VCaP (cell line): ENCODE results near the gene ADD3.

Experiments used
- H3K27ac ChIP-seq: fragments of 450-650 bp; 2 replicates; pipeline ENCODE4 v1.5.1; 2017
- TF ChIP-seq, protein P1 (sequence below): fragments of 450-650 bp; conservative IDR thresholded peaks from 2 replicates; pipeline ENCODE4 v1.5.1; 2017; ENCODE audit warnings: mild to moderate bottlenecking, moderate library complexity

The ADD3 gene

DNA sequence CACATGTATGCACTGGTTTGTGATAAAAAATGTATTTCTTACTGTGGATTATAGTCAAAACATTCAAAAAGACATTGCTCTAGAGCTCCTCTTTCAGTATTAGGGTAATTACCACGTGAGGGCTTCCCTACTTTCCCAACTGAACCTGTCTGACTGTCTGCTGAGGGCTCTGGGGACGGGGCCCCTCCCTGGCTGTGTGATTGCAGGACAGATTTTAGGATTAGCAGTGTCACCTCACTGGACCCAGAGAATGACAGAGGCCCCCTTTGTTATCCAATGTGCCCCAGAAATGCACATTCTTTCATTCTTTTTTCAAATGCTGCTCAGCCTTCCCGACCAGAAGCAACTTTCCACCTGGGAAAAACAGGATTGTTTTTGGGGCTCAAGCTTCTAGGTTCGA is 156.1 kb downstream of the ADD3 start:
- H3K27ac ChIP-seq, result no peak overlapping the region
- TF ChIP-seq, protein P1, sequence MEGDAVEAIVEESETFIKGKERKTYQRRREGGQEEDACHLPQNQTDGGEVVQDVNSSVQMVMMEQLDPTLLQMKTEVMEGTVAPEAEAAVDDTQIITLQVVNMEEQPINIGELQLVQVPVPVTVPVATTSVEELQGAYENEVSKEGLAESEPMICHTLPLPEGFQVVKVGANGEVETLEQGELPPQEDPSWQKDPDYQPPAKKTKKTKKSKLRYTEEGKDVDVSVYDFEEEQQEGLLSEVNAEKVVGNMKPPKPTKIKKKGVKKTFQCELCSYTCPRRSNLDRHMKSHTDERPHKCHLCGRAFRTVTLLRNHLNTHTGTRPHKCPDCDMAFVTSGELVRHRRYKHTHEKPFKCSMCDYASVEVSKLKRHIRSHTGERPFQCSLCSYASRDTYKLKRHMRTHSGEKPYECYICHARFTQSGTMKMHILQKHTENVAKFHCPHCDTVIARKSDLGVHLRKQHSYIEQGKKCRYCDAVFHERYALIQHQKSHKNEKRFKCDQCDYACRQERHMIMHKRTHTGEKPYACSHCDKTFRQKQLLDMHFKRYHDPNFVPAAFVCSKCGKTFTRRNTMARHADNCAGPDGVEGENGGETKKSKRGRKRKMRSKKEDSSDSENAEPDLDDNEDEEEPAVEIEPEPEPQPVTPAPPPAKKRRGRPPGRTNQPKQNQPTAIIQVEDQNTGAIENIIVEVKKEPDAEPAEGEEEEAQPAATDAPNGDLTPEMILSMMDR, result no peak

DNA sequence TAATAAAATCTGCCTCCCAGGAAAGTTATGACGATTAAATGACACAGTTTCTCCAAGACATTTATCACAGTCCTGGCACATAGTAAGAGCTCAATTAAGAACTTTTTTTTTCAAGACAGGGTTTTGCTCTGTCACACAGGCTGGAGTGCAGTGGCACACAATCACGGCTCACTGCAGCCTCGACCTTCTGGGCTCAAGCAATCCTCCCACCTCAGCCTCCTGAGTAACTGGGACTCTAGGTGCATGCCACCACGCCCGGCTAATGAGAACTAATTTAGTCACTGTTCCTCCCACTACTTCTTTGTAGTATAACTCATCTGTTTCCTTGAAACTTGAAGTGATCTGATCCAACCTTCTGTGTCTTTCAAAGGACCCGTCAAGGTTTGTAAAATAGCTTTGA is 157.5 kb downstream of the ADD3 start:
- TF ChIP-seq, protein P1, result no peak

DNA sequence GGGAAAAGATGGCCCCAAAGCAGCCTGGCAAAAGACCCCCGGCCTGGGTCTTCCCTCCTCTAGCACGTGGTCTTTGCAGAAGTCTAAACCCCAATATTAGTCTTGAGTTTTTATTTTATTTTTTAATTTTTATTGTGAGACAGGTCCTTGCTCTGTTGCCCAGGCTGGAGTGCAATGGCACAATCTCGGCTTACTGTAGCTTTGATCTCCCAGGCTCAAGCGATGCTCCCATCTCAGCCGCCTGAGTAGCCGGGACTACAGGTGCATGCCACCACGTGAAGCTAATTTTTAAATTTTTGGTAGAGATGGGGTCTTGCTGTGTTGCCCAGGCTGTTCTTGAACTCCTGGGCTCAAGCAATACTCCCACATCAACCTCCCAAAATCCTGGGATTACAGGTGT is 159.4 kb downstream of the ADD3 start:
- TF ChIP-seq, protein P1, result no peak
- no peak overlapping the region for H3K27ac ChIP-seq

More for the DNA sequence above, 157.5 kb downstream of the ADD3 start:
- H3K27ac ChIP-seq, result no peak overlapping the region

DNA sequence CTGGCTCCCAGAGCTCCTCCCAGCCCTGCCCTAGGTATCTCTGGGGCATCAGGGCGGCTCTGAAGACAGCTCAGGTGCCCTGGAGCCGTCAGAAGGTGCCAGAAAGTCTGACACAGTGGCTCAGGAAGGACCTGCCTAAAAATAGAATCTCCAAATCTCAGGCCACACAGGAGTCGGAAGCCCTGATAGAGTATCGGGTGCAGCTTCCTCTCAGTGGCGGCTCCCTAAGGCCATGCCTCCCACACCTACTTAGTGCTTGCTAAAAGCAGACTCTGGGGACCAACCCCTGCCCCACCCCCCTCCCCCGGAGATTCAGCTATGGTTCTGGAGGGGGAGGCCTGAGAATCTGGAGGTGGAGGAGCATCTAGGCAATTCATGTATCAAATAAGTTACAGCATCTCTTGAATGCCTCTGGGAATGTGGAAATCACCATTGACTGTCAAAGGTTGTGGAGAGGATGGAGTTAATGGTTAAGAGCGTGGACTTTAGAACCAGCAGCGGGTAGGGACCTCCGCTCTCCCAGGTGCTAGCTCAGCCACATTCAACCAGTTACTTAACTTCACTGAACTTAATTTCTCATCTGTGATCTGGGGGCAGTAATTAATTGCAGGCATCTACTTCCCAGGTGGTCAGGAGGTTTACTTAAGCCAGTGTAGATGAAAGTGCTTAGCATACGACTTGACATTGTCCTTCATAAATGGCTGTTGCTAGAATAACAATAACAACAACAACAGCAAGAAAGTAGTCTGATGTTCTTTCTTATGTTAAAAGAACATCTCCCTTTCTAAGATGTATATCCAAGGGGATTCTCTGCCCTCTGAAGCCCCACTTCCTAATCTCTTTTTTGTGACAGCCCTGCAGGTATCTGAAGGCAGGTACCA is 161.1 kb downstream of the ADD3 start:
- TF ChIP-seq, protein P1, result no peak
- H3K27ac ChIP-seq, result no peak overlapping the region

DNA sequence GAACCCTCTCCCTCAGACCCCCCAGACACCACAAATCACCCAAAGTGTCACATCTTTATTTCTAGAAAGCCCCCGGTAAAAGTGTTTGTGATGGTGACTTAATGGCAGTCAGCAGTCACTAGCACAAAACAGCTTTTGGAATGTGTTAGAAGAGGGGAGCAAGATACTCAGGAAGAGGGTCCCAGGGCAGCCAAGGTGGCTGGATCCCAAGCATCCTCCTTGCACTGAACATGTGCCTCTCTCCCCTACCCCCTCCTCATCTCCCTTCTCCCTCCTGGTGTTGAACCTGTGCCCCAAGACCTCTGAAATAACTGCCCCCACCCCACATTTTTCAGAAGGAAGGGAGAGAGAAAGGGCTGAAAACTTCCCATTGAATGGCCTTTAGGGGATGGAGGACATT is 161.8 kb downstream of the ADD3 start:
- H3K27ac ChIP-seq, result no peak overlapping the region
- TF ChIP-seq, protein P1, result no peak

DNA sequence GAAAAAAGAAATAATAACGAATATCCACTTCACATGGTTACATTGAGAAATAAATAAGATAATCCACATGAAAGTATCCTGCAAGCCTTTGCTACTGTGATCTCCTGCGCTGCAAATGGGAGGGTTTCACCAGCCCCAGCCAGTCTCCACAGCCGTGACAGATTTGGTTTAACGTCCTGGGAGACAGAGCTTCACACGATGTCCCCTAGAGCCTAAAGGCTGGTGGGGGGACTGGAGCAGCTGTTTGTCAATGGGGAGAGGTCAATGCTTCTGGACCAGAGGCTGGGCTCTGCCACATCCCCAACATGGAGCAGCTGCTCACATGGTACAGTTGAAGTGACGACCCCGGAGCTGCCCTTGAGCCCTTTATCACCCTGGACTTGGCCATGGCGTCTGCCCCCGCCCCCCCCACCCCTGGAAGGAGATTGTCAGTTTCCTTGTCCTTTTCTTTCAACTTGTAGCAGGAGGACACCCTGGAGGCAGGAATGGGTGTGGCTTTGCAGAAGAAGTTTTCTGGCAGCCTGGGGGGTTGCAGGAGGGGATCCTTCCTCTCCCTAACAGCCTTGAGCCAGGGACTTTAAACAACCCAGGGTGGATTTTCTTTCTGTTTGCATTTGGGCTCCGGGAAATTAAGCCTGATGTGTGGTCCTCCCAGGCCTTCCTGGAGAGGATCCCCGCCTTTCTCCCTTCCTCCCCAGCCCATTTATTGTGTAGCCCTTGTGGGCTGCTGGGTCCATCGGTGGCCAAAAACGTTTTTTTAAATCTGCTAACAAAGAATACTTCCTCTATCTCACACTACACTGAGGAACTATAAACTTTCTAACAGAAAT is 162.6 kb downstream of the ADD3 start:
- TF ChIP-seq, protein P1, result no peak
- no peak overlapping the region for H3K27ac ChIP-seq

DNA sequence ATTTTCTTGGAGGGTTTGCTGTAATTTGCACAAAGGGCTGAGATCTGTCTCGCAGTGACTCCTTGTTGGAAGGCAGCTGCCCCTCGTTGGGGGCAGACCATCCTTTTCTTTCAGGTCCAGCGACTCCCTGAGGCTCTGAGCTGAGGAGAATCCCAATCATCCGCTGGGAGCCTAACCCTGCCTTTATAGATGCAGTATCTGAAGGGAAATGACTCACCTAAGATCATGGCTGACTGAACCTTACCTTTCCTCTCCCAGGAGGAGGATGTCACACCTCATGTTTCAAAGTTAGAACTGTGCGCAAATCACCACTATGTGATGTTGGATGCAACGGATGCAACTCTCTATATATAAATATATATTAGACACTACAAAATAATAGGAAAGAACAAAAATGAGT is 163.2 kb downstream of the ADD3 start:
- TF ChIP-seq, protein P1, result no peak
- no peak overlapping the region for H3K27ac ChIP-seq
